Rectal smooth muscle tissue (tissue), 1 donor: ENCODE measurements around the gene MRGPRE.

Experiments
- H3K27ac ChIP-seq: one replicate; pipeline ENCODE4 v1.7.0; 2013; ENCODE audit warnings: low read depth, low read length, inconsistent platforms
- H3K27me3 ChIP-seq: one replicate; pipeline ENCODE4 v1.7.0; 2013; ENCODE audit warnings: low read length; ENCODE audit not compliant: control insufficient read depth, insufficient read depth
- H3K36me3 ChIP-seq: one replicate; pipeline ENCODE4 v1.7.0; 2013; ENCODE audit warnings: low read length; ENCODE audit not compliant: control insufficient read depth, insufficient read depth
- H3K4me1 ChIP-seq: one replicate; pipeline ENCODE4 v1.7.0; 2013; ENCODE audit warnings: low read length; ENCODE audit not compliant: control insufficient read depth, insufficient read depth
- H3K4me3 ChIP-seq: one replicate; pipeline ENCODE4 v1.7.0; 2013; ENCODE audit warnings: low read length
- H3K9ac ChIP-seq: one replicate; pipeline ENCODE4 v1.7.0; 2013; ENCODE audit warnings: low read length

Gene MRGPRE

GRCh38 chr11:3203221-3204043 lies 28.8 kb downstream of the MRGPRE start:
- Histone ChIP-seq H3K27me3 (peaks cover 15% of the 10 kb centered on the region), H3K9ac (no peak overlapping the region), H3K27ac (no peak overlapping the region), H3K36me3 (no peaks in the 10 kb centered on the region), H3K4me3 (no peak overlapping the region), H3K4me1 (no peaks in the 10 kb centered on the region)

GRCh38 chr11:3202759-3203158 lies 29.5 kb downstream of the MRGPRE start:
- no peak overlapping the region for H3K27ac ChIP-seq
- no peak overlapping the region for H3K9ac ChIP-seq
- H3K27me3 ChIP-seq: peaks cover 15% of the 10 kb centered on the region
- no peak overlapping the region for H3K4me3 ChIP-seq
- no peaks in the 10 kb centered on the region for H3K4me1 ChIP-seq
- no peaks in the 10 kb centered on the region for H3K36me3 ChIP-seq

GRCh38 chr11:3202305-3202704 lies 29.9 kb downstream of the MRGPRE start:
- H3K9ac ChIP-seq: no peak overlapping the region
- H3K4me1 ChIP-seq: no peaks in the 10 kb centered on the region
- H3K27ac ChIP-seq: no peak overlapping the region
- H3K36me3 ChIP-seq: no peaks in the 10 kb centered on the region
- peaks cover 15% of the 10 kb centered on the region for H3K27me3 ChIP-seq
- H3K4me3 ChIP-seq: no peak overlapping the region

- H3K9ac ChIP-seq: no peak overlapping the region
- no peak overlapping the region for H3K27ac ChIP-seq
- H3K4me3 ChIP-seq: no peak overlapping the region
- H3K36me3 ChIP-seq: no peaks in the 10 kb centered on the region
- no peaks in the 10 kb centered on the region for H3K4me1 ChIP-seq
- peaks cover 15% of the 10 kb centered on the region for H3K27me3 ChIP-seq
Measured at GRCh38 chr11:3201677-3202181, 30.5 kb downstream of the MRGPRE start.

GRCh38 chr11:3201112-3201581 lies 31.1 kb downstream of the MRGPRE start:
- H3K36me3 ChIP-seq: no peaks in the 10 kb centered on the region
- H3K4me1 ChIP-seq: no peaks in the 10 kb centered on the region
- no peak overlapping the region for H3K9ac ChIP-seq
- no peak overlapping the region for H3K27ac ChIP-seq
- H3K27me3 ChIP-seq: peaks cover 15% of the 10 kb centered on the region
- no peak overlapping the region for H3K4me3 ChIP-seq

GRCh38 chr11:3200388-3201111 lies 31.7 kb downstream of the MRGPRE start:
- no peaks in the 10 kb centered on the region for H3K4me1 ChIP-seq
- no peak overlapping the region for H3K9ac ChIP-seq
- no peaks in the 10 kb centered on the region for H3K36me3 ChIP-seq
- H3K27me3 ChIP-seq: peaks cover 15% of the 10 kb centered on the region
- no peak overlapping the region for H3K4me3 ChIP-seq
- H3K27ac ChIP-seq: no peak overlapping the region

- Histone ChIP-seq H3K27me3 (peaks cover 15% of the 10 kb centered on the region), H3K36me3 (no peaks in the 10 kb centered on the region), H3K27ac (no peak overlapping the region), H3K4me3 (no peak overlapping the region), H3K9ac (no peak overlapping the region), H3K4me1 (no peaks in the 10 kb centered on the region)
Measured at GRCh38 chr11:3199537-3200295, 32.5 kb downstream of the MRGPRE start.

- Histone ChIP-seq H3K27ac (no peak overlapping the region), H3K27me3 (peaks cover 15% of the 10 kb centered on the region), H3K4me1 (no peaks in the 10 kb centered on the region), H3K4me3 (no peak overlapping the region), H3K36me3 (no peaks in the 10 kb centered on the region), H3K9ac (no peak overlapping the region)
Measured at GRCh38 chr11:3198815-3199214, 33.4 kb downstream of the MRGPRE start.

GRCh38 chr11:3197878-3198528 lies 34.2 kb downstream of the MRGPRE start:
- Histone ChIP-seq H3K27ac (no peak overlapping the region), H3K36me3 (no peaks in the 10 kb centered on the region), H3K27me3 (peaks cover 13% of the 10 kb centered on the region), H3K4me1 (no peaks in the 10 kb centered on the region), H3K9ac (no peak overlapping the region), H3K4me3 (no peak overlapping the region)

GRCh38 chr11:3197044-3197695 lies 35.0 kb downstream of the MRGPRE start:
- Histone ChIP-seq H3K4me3 (no peak overlapping the region), H3K27ac (no peak overlapping the region), H3K9ac (no peak overlapping the region), H3K36me3 (no peaks in the 10 kb centered on the region), H3K27me3 (peaks cover 8% of the 10 kb centered on the region), H3K4me1 (no peaks in the 10 kb centered on the region)

GRCh38 chr11:3196161-3197043 lies 35.8 kb downstream of the MRGPRE start:
- H3K27ac ChIP-seq: no peak overlapping the region
- no peak overlapping the region for H3K4me3 ChIP-seq
- H3K27me3 ChIP-seq: peaks cover 8% of the 10 kb centered on the region
- no peaks in the 10 kb centered on the region for H3K36me3 ChIP-seq
- H3K9ac ChIP-seq: no peak overlapping the region
- no peaks in the 10 kb centered on the region for H3K4me1 ChIP-seq
